IMR-90 (cell line): Measurements from ENCODE around the gene TMEM97. TPM values are rescaled to one million over a fixed set of nuclear protein-coding genes. Genes with fewer than 3 reads are reported as not detected.

Experiments used
- ATAC-seq: fragments of 200-7000 bp; cut with Tn5 transposase; 2 replicates; pipeline ENCODE4 v1.9.1; 2020; ENCODE audit warnings: low read depth, mild to moderate bottlenecking, moderate library complexity
- BruUV-seq: library from RNA; stranded (reverse); fragments of 400-500 nt; replicated peaks from 2 replicates; lab custom pipeline; 2021; lab: Mats Ljungman, UMichigan
- CTCF ChIA-PET: fragments of 300-600 bp; formaldehyde crosslinking; extraction: SDS; loops from one replicate; lab custom pipeline; 2021; ENCODE audit warnings: antibody characterized with exemption; lab: Yijun Ruan, JAX
- POLR2A ChIA-PET: fragments of 300-600 bp; sonication (Branson Sonifier 250); formaldehyde crosslinking; loops from one replicate; lab custom pipeline; 2022; ENCODE audit warnings: antibody characterized with exemption; ENCODE audit not compliant: unreplicated experiment; lab: Charles Lee
- DNase-seq: peaks from one replicate; pipeline ENCODE4 v3.0.0; 2013
- H2AFZ ChIP-seq: replicated peaks from 2 replicates; pipeline ENCODE3; 2013; ENCODE audit warnings: low read length, mild to moderate bottlenecking; ENCODE audit not compliant: poor library complexity
- H2AK5ac ChIP-seq: 2 replicates; pipeline ENCODE4 v1.6.1; 2013; ENCODE audit warnings: low read depth, low read length, inconsistent platforms
- H2AK9ac ChIP-seq: replicated peaks from 2 replicates; pipeline ENCODE3; 2013; ENCODE audit warnings: mild to moderate bottlenecking, low read depth, low read length, moderate library complexity; ENCODE audit not compliant: poor library complexity
- H2BK120ac ChIP-seq: 2 replicates; pipeline ENCODE4 v1.6.1; 2013; ENCODE audit warnings: low read depth, low read length, inconsistent platforms
- H2BK15ac ChIP-seq: 3 replicates; pipeline ENCODE4 v1.6.1; 2013; ENCODE audit warnings: low read depth, low read length, inconsistent platforms
- H2BK20ac ChIP-seq: 2 replicates; pipeline ENCODE4 v1.6.1; 2013; ENCODE audit warnings: low read depth, mild to moderate bottlenecking, inconsistent platforms, low read length, moderate library complexity
- H2BK5ac ChIP-seq: 2 replicates; pipeline ENCODE4 v1.6.1; 2013; ENCODE audit warnings: mild to moderate bottlenecking, low read depth, low read length, inconsistent platforms; ENCODE audit not compliant: poor library complexity, severe bottlenecking
- H3K14ac ChIP-seq: replicated peaks from 2 replicates; pipeline ENCODE4 v1.6.1; 2013; ENCODE audit warnings: low read depth, low read length, inconsistent platforms
- H3K18ac ChIP-seq: 2 replicates; pipeline ENCODE4 v1.6.1; 2013; ENCODE audit warnings: low read depth, low read length, control low read depth
- H3K23ac ChIP-seq: 2 replicates; pipeline ENCODE4 v1.6.1; 2013; ENCODE audit warnings: low read depth, low read length, inconsistent platforms
- H3K27ac ChIP-seq: 2 replicates; pipeline ENCODE4 v1.5.1; 2013; ENCODE audit warnings: mild to moderate bottlenecking, control low read depth, low read length; ENCODE audit not compliant: insufficient read depth
- H3K27me3 ChIP-seq: 2 replicates; pipeline ENCODE4 v1.6.1; 2013; ENCODE audit warnings: low read length; ENCODE audit not compliant: control insufficient read depth, insufficient read depth
- H3K36me3 ChIP-seq: 2 replicates; pipeline ENCODE4 v1.6.1; 2013; ENCODE audit warnings: low read length, mixed read lengths; ENCODE audit not compliant: control insufficient read depth, insufficient read depth
- H3K4ac ChIP-seq: 2 replicates; pipeline ENCODE4 v1.6.1; 2013; ENCODE audit warnings: low read depth, low read length, inconsistent platforms
- H3K4me1 ChIP-seq: 2 replicates; pipeline ENCODE4 v1.6.1; 2013; ENCODE audit warnings: low read length, mixed read lengths; ENCODE audit not compliant: control insufficient read depth, insufficient read depth
- H3K4me2 ChIP-seq: 2 replicates; pipeline ENCODE4 v1.6.1; 2013; ENCODE audit warnings: low read depth, mild to moderate bottlenecking, control low read depth, low read length, moderate library complexity
- H3K4me3 ChIP-seq: 2 replicates; pipeline ENCODE4 v1.5.1; 2013; ENCODE audit warnings: low read depth, mild to moderate bottlenecking, control low read depth, low read length, moderate library complexity; ENCODE audit not compliant: insufficient read depth
- H3K56ac ChIP-seq: 2 replicates; pipeline ENCODE4 v1.6.1; 2013; ENCODE audit warnings: low read length, inconsistent platforms; ENCODE audit not compliant: insufficient read depth; ENCODE audit errors: extremely low read depth
- H3K79me1 ChIP-seq, 2 experiments: 2 replicates each; pipeline ENCODE4 v1.6.1; 2013; ENCODE audit warnings: low read length in 2 of 2, inconsistent platforms in 1 of 2, low read depth in 1 of 2
- H3K9ac ChIP-seq: 2 replicates; pipeline ENCODE4 v1.6.1; 2013; ENCODE audit warnings: low read depth, low read length, control low read depth
- H3K9me1 ChIP-seq: 2 replicates; pipeline ENCODE4 v1.6.1; 2013; ENCODE audit warnings: low read length, inconsistent platforms; ENCODE audit not compliant: insufficient read depth
- H3K9me3 ChIP-seq: 2 replicates; pipeline ENCODE4 v1.6.1; 2013; ENCODE audit warnings: low read length; ENCODE audit not compliant: control insufficient read depth, insufficient read depth
- H4K20me1 ChIP-seq: 2 replicates; pipeline ENCODE4 v1.6.1; 2013; ENCODE audit warnings: low read length, inconsistent platforms; ENCODE audit not compliant: insufficient read depth
- H4K5ac ChIP-seq: 2 replicates; pipeline ENCODE4 v1.6.1; 2013; ENCODE audit warnings: mild to moderate bottlenecking, low read depth, low read length, control low read depth
- H4K8ac ChIP-seq, 2 experiments: 2 replicates each; pipeline ENCODE4 v1.6.1; 2013; ENCODE audit warnings: low read depth in 2 of 2, low read length in 2 of 2, control low read depth in 1 of 2, inconsistent platforms in 1 of 2
- H4K91ac ChIP-seq: 2 replicates; pipeline ENCODE4 v1.6.1; 2013; ENCODE audit warnings: low read depth, low read length, inconsistent platforms; ENCODE audit not compliant: insufficient read depth
- MAFK ChIP-seq: IDR thresholded peaks from 2 replicates; pipeline ENCODE4 v1.6.1; 2012; ENCODE audit warnings: low read depth, low read length, improper control_type of control experiment
- RFX5 ChIP-seq: IDR thresholded peaks from 2 replicates; pipeline ENCODE4 v1.8.0; 2012; ENCODE audit warnings: low read depth, mild to moderate bottlenecking, low read length, moderate library complexity
- WGBS, 2 experiments: methylation state at CpG; one replicate each; pipeline versions ENCODE4 v1.1.5 to v1.1.7; 2013; ENCODE audit warnings: missing lambda C conversion rate in 2 of 2; ENCODE audit not compliant: insufficient read length in 1 of 2; ENCODE audit errors: extremely low coverage in 2 of 2; 5-methylcytosine and 5-hydroxymethylcytosine counted together
- dilution Hi-C: fragments of 300-500 bp; cut with HindIII; formaldehyde crosslinking; loops from one replicate; pipeline ENCODE4 v1.14.3; 2018; ENCODE audit warnings: low sequenced_read_pairs; ENCODE audit not compliant: unreplicated experiment
- in situ Hi-C: fragments of 300-500 bp; cut with MboI; formaldehyde crosslinking; loops from 3 replicates; pipeline ENCODE4 v1.14.3; 2019; ENCODE audit warnings: low sequenced_read_pairs, inconsistent platforms, mixed read lengths
- intact Hi-C: fragments of 100-400 bp; cut with micrococcal nuclease; formaldehyde crosslinking; loops from 2 replicates; pipeline ENCODE4 v1.10.0; 2022
- polyA plus RNA-seq, 3 experiments: library from polyadenylated mRNA; depleted of rRNA; stranded (reverse); fragments of >200 nt; gene quantifications; 2 replicates each; pipeline ENCODE4 v1.2.3, GENCODE V29; 2012; ENCODE audit warnings: low replicate concordance in 1 of 3
- total RNA-seq: library from RNA; depleted of rRNA; stranded (reverse); fragments of >200 nt; gene quantifications from 2 replicates; pipeline ENCODE4 v1.2.3, GENCODE V29; 2012
- TF ChIP-seq, protein P1 (sequence below): fragments of 150-350 bp; IDR thresholded peaks from 2 replicates; pipeline ENCODE4 v1.6.1; 2016; ENCODE audit warnings: low read depth, mild to moderate bottlenecking, low read length, moderate library complexity, borderline replicate concordance

TMEM97 gene
- total and polyA plus RNA-seq, 2 of the 4 experiments (the other 2 are of a cell fraction) = 12.3 to 21.3 TPM

DNA sequence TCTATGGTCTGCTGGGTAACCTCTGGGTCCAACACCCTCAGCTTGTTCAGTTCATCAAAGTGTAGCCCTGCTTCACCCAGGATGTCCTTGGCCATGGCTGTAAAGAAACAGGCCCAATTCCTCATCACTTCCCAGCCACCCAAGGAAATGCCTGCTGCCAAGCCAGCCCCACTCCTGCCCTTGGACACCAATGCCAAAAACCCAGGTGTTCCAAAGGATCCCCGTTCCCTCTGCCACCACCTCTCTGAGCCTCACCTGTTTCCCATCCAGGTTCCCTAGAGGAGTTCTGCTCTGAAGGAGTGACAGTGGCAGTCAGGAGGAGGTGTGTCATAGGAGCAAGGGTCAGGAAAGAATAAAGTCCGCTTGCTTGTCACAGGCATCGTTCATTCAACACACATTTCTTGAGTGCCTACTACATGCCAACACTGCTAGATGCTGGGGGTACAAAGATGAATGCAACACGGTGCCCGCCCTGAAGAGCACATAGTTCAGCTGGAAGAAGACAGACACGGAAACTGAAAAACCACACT, 13.0 kb downstream of the TMEM97 start:
- no peak overlapping the region for H4K91ac ChIP-seq
- intact Hi-C loops = loop anchor here (5.0 to 10.0 kb wide), 2 partner anchors 80 to 287 kb away; partner anchors contain the start of gene NLK
- H4K20me1 ChIP-seq = peaks cover 22% of the 10 kb centered on the region; the same call in 1 of the 2 replicates
- no peak overlapping the region for H4K5ac ChIP-seq
- POLR2A ChIA-PET = no interaction called here
- H3K9ac ChIP-seq = no peak overlapping the region
- no peak overlapping the region for H3K23ac ChIP-seq
- peaks cover 36 to 73% of the 10 kb centered on the region in 2 experiments for H3K79me1 ChIP-seq
- dilution Hi-C loops = no loop called here
- no peaks in the 10 kb centered on the region for H3K9me3 ChIP-seq
- in situ Hi-C loops = loop anchor here (25.0 kb wide), 1 partner anchor 795 kb away; no protein-coding TSS in a partner anchor
- BruUV-seq = no TSS peak
- no peak overlapping the region for H3K4me2 ChIP-seq
- no peak overlapping the region for H2BK15ac ChIP-seq
- DNase-seq (no peak), ATAC-seq (no peak)
- no peak overlapping the region for H2BK120ac ChIP-seq
- H3K27ac ChIP-seq = no peak overlapping the region
- no peak overlapping the region for H2AK9ac ChIP-seq
- H3K14ac ChIP-seq = no peak overlapping the region
- H4K8ac ChIP-seq = no peak overlapping the region
- TF ChIP-seq, protein P1, sequence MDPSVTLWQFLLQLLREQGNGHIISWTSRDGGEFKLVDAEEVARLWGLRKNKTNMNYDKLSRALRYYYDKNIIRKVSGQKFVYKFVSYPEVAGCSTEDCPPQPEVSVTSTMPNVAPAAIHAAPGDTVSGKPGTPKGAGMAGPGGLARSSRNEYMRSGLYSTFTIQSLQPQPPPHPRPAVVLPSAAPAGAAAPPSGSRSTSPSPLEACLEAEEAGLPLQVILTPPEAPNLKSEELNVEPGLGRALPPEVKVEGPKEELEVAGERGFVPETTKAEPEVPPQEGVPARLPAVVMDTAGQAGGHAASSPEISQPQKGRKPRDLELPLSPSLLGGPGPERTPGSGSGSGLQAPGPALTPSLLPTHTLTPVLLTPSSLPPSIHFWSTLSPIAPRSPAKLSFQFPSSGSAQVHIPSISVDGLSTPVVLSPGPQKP = no peak
- TF ChIP-seq MAFK (no peak), RFX5 (no peak)
- no peaks in the 10 kb centered on the region for H3K27me3 ChIP-seq
- WGBS, 2 experiments = 100% methylated on average over 2 of the region's 6 CpGs; no CpG with 5 or more reads in 1 of the 2 experiments
- peaks cover 32% of the 10 kb centered on the region for H3K36me3 ChIP-seq
- no peak overlapping the region for H3K18ac ChIP-seq
- no peak overlapping the region for H3K56ac ChIP-seq
- no peak overlapping the region; the same call in 1 of the 2 replicates for H2AK5ac ChIP-seq
- no peak overlapping the region for H2BK20ac ChIP-seq
- peaks cover 15% of the 10 kb centered on the region for H3K4me1 ChIP-seq
- no peak overlapping the region for H3K4me3 ChIP-seq
- no peak overlapping the region for H2AFZ ChIP-seq
- CTCF ChIA-PET = interaction anchor here (0.6 kb wide), 1 partner anchor 81 kb away, joined by 3 read pairs; no protein-coding TSS in a partner anchor
- no peak overlapping the region for H2BK5ac ChIP-seq
- H3K4ac ChIP-seq = no peak overlapping the region
- peaks cover 10% of the 10 kb centered on the region for H3K9me1 ChIP-seq
